Measurements from ENCODE around the gene MTUS2.

GRCh38 chr13:29383476-29383875 is 563.3 kb downstream of the MTUS2 start:
- TF ChIP-seq CTCF (IDR thresholded peaks at IDR 0.05) (no peak), POLR2A (IDR thresholded peaks at IDR 0.05) (no peak)

Measured in body of pancreas (tissue), 4 donors.